Naive B cell (primary cell): ENCODE measurements around the gene ADGRB3. TPM values are rescaled to one million over a fixed set of nuclear protein-coding genes. Genes with fewer than 3 reads are reported as not detected.
"Not testable (repeated sequence)": the region's sequence is repeated elsewhere in the genome, so short reads cannot be mapped to it uniquely, and the experiment has no call there.

Experiments
- ATAC-seq, 2 donors: fragments of 150-1000 bp; cut with Tn5 transposase; 2 replicates each; pipeline ENCODE4 v1.10.0; 2021; ENCODE audit warnings: low read depth in 2 of 2, mild to moderate bottlenecking in 2 of 2, moderate library complexity in 2 of 2
- DNase-seq: peaks from one replicate; pipeline ENCODE4 v3.0.0; 2022
- H3K27ac Mint-ChIP-seq, 6 donors: one replicate each; pipeline ENCODE4 v1.8.0; 2020 to 2022; ENCODE audit warnings: mild to moderate bottlenecking in 6 of 6, mixed read lengths in 6 of 6, moderate library complexity in 5 of 6, inconsistent platforms in 2 of 6
- H3K27me3 Mint-ChIP-seq, 3 donors: one replicate each; pipeline ENCODE4 v1.8.0; 2021 to 2022; ENCODE audit warnings: mixed read lengths in 3 of 3, mild to moderate bottlenecking in 1 of 3
- H3K36me3 Mint-ChIP-seq, 2 donors: one replicate each; pipeline ENCODE4 v1.8.0; 2020 to 2022; ENCODE audit warnings: mixed read lengths in 2 of 2, inconsistent platforms in 1 of 2, mild to moderate bottlenecking in 1 of 2
- H3K4me1 Mint-ChIP-seq, 3 donors: one replicate each; pipeline ENCODE4 v1.8.0; 2020 to 2022; ENCODE audit warnings: mixed read lengths in 3 of 3, inconsistent platforms in 1 of 3, mild to moderate bottlenecking in 1 of 3, moderate library complexity in 1 of 3
- H3K4me3 Mint-ChIP-seq, 8 donors: one replicate each; pipeline ENCODE4 v1.8.0; 2020 to 2022; ENCODE audit warnings: mild to moderate bottlenecking in 8 of 8, mixed read lengths in 8 of 8, moderate library complexity in 8 of 8, inconsistent platforms in 2 of 8
- H3K9me3 Mint-ChIP-seq, 7 donors: one replicate each; pipeline ENCODE4 v1.8.0; 2020 to 2022; ENCODE audit warnings: mixed read lengths in 7 of 7, mild to moderate bottlenecking in 5 of 7, inconsistent platforms in 2 of 7, moderate library complexity in 1 of 7
- polyA plus RNA-seq, 6 donors: library from polyadenylated mRNA; unstranded; fragments of 300-500 nt; fragmentation: Illumina TruSeq; gene quantifications; one replicate each; pipeline ENCODE4 v1.2.3, GENCODE V29; 2021; ENCODE audit warnings: low read depth in 6 of 6

ADGRB3 gene
- polyA plus RNA-seq, 6 donors from 2014 or later: not detected

DNA sequence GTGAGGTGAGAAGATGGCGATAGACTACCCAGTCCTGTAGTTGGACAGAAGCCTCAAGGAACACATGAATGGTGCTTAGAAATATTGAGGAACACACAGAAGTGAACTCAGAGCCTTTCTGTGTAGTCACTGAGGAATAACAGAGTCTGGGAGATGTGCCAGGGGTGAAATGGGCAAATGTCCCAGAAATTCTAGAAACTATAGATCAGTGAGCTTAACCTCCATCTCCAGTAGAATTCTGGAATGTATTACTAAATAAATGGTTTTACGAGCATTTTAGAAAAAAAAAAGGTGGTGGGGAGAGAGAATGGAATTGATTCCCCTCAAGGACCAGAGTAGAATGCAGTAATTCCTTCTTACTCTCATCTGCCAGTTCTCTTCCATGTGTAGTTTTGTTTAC lies 781.7 kb downstream of the ADGRB3 start:
- ATAC-seq (no peak), DNase-seq (no peak)
- H3K27me3 Mint-ChIP-seq: no peaks in the 10 kb centered on the region
- peaks cover 5 to 12% (median 7%) of the 10 kb centered on the region in 7 donors for H3K9me3 Mint-ChIP-seq
- H3K4me1 Mint-ChIP-seq: no peaks in the 10 kb centered on the region
- H3K27ac Mint-ChIP-seq: no peak overlapping the region
- H3K4me3 Mint-ChIP-seq: no peak overlapping the region
- no peaks in the 10 kb centered on the region for H3K36me3 Mint-ChIP-seq

DNA sequence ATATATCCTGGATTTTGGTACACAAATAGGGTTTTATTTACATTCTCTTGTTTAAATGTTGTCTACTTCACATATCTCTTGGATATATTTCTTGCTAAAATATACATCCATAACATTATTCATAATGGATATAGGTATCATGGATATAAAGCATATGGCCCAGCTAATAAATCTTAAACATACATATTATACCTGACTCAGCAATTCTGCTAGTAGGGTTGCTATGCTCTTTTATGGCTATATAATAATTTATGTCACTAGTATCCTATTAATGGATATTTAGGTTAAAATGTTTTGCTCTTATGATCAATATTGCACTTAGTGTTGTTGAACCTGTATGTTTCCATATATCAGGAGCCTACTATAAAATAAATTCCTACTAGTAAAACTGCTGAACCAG lies 786.2 kb downstream of the ADGRB3 start:
- no peak for DNase-seq
- H3K4me3 Mint-ChIP-seq: no peak overlapping the region
- H3K27me3 Mint-ChIP-seq: no peaks in the 10 kb centered on the region
- H3K9me3 Mint-ChIP-seq: peaks cover 0 to 5% (median 0%) of the 10 kb centered on the region in 7 donors
- ATAC-seq: no peak
- H3K4me1 Mint-ChIP-seq: no peaks in the 10 kb centered on the region
- no peak overlapping the region for H3K27ac Mint-ChIP-seq
- no peaks in the 10 kb centered on the region for H3K36me3 Mint-ChIP-seq

DNA sequence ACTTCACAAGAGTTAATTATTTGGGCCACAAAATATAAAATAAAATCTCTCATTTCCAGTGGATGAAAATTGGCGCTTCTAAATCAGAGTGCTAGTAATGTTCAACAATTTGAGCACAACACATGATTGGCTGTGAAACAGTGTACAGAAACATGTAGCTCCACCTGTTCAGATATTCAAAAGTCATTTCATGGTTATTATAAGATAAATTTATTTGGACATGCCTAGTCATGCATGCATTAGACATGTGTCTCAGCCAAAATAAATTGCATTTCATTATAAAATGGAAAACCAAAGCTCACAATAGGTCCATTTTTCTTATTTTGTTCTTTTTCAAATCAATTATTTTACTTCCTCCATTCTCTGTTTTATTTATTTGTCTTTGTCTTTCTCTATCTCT lies 786.9 kb downstream of the ADGRB3 start:
- Mint-ChIP-seq H3K9me3 (peaks cover 0 to 5% (median 0%) of the 10 kb centered on the region in 7 donors), H3K27me3 (no peaks in the 10 kb centered on the region), H3K27ac (no peak overlapping the region), H3K4me1 (no peaks in the 10 kb centered on the region), H3K4me3 (no peak overlapping the region), H3K36me3 (no peaks in the 10 kb centered on the region)
- DNase-seq (no peak), ATAC-seq (no peak)

DNA sequence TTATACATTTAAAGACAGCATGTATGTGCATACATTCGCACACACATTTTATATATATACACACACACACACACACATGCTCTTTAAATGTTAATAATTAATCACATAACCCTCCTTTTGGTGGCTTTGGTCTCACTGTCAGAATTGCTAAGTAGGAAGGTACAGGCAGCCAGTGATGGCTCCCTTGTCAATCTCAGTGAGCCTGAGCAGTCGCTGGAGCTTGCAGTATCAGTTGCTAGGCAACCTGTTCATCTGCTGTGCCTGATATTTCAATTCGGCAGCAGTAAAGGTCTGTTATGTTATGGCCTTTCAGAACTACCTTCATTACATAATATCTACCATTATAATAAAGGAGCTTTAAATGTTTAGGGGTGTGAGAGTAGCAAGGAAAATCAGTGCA lies 787.4 kb downstream of the ADGRB3 start:
- Mint-ChIP-seq H3K9me3 (peaks cover 0 to 5% (median 0%) of the 10 kb centered on the region in 7 donors), H3K27ac (no peak overlapping the region)
- no peak for ATAC-seq

GRCh38 chr6:69423785-69424184 lies 788.7 kb downstream of the ADGRB3 start:
- Mint-ChIP-seq H3K27me3 (no peaks in the 10 kb centered on the region), H3K4me3 (no peak overlapping the region), H3K27ac (no peak overlapping the region), H3K36me3 (no peaks in the 10 kb centered on the region), H3K4me1 (no peaks in the 10 kb centered on the region), H3K9me3 (peaks cover 0 to under 1% (median 0%) of the 10 kb centered on the region in 7 donors)
- DNase-seq (no peak), ATAC-seq (no peak)

More for the DNA sequence above, 787.4 kb downstream of the ADGRB3 start:
- no peak for DNase-seq
- H3K4me1 Mint-ChIP-seq: no peaks in the 10 kb centered on the region
- H3K36me3 Mint-ChIP-seq: no peaks in the 10 kb centered on the region
- H3K4me3 Mint-ChIP-seq: no peak overlapping the region
- H3K27me3 Mint-ChIP-seq: no peaks in the 10 kb centered on the region

- DNase-seq (no peak), ATAC-seq (no peak)
- Mint-ChIP-seq H3K9me3 (peaks cover 0 to under 1% (median 0%) of the 10 kb centered on the region in 7 donors), H3K4me3 (no peak overlapping the region), H3K27ac (no peak overlapping the region), H3K36me3 (no peaks in the 10 kb centered on the region), H3K4me1 (no peaks in the 10 kb centered on the region), H3K27me3 (no peaks in the 10 kb centered on the region)
These were observed 789.5 kb downstream of the ADGRB3 start for GRCh38 chr6:69424581-69424980.

- Mint-ChIP-seq H3K4me1 (no peaks in the 10 kb centered on the region), H3K4me3 (no peak overlapping the region), H3K36me3 (no peaks in the 10 kb centered on the region), H3K9me3 (peaks cover 0 to 2% (median 0%) of the 10 kb centered on the region in 7 donors), H3K27me3 (no peaks in the 10 kb centered on the region), H3K27ac (no peak overlapping the region)
- ATAC-seq: no peak
- DNase-seq: no peak
These were observed 792.8 kb downstream of the ADGRB3 start for GRCh38 chr6:69427882-69428281.

- not testable (repeated sequence) for H3K4me1 Mint-ChIP-seq, H3K4me3 Mint-ChIP-seq, H3K36me3 Mint-ChIP-seq
These were observed 797.1 kb downstream of the ADGRB3 start for GRCh38 chr6:69432168-69432567.

GRCh38 chr6:69433116-69433515 lies 798.0 kb downstream of the ADGRB3 start:
- not testable (repeated sequence) for DNase-seq, H3K27me3 Mint-ChIP-seq, H3K4me1 Mint-ChIP-seq, H3K4me3 Mint-ChIP-seq, ATAC-seq, H3K27ac Mint-ChIP-seq, H3K36me3 Mint-ChIP-seq, H3K9me3 Mint-ChIP-seq

More at GRCh38 chr6:69432168-69432567, 797.1 kb downstream of the ADGRB3 start:
- not testable (repeated sequence) for H3K27me3 Mint-ChIP-seq, H3K9me3 Mint-ChIP-seq, DNase-seq, H3K27ac Mint-ChIP-seq, ATAC-seq

DNA sequence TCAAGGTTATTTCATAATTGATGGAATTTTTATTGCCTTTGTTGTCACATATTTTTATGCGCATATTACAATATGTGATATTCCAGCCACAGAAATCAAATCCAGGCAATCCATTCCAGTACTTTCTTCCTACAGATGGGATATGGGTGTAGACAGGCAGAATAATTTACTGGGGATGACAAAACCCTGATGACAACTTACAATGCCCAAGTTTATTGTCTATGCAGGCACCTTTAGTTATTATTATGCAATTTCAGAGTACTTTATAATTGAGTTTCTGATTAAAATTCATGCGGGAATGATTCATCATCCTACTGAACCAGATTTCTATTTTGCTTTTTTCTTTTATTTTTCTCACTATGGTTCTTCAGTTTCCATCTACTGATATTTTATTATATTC lies 803.0 kb downstream of the ADGRB3 start:
- no peak overlapping the region for H3K4me3 Mint-ChIP-seq
- peaks cover 2 to 11% (median 8%) of the 10 kb centered on the region in 7 donors for H3K9me3 Mint-ChIP-seq
- DNase-seq (no peak), ATAC-seq (no peak)
- no peaks in the 10 kb centered on the region for H3K27me3 Mint-ChIP-seq
- H3K27ac Mint-ChIP-seq: no peak overlapping the region
- H3K4me1 Mint-ChIP-seq: no peaks in the 10 kb centered on the region
- H3K36me3 Mint-ChIP-seq: no peaks in the 10 kb centered on the region
